GM12873 (cell line): ENCODE results near the gene SDK2.

Experiments used
- TF ChIP-seq, protein P1 (sequence below): IDR thresholded peaks from 2 replicates; pipeline ENCODE4 v1.5.1; 2012; ENCODE audit warnings: low read depth, mild to moderate bottlenecking, moderate library complexity, low read length, control low read depth; ENCODE audit not compliant: insufficient read depth; ENCODE audit errors: missing control alignments

The SDK2 gene

DNA sequence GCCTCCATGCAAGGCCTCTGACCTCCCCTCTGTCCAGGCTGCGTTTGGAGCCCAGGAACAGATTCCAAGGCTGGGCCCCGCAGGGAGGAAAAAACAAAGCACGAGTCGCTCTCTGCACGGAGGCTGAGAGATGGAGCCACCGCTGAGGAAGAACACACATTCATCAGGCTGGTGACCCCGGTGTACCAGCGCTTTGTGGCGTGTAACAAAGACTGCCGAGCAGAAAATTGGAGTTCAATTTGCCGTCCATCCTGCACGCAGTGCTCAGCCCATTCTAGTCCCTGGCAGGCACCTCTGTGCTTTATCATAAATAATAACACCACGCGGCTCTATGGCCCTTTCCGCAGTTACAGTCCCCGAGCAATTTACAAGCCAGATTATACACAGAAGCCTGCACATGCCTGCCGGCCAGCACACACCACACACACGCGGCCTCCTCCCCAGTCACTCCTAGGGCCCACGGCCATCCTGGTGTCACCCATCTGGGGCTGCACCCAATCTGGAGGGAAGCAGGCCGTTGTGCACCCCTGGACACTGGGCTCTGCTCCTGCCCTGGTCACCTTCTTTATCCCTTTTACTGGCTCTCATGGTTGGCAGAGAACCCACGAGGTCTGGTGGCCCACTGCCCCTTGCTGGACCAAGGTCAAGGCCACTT, 124.4 kb downstream of the SDK2 start:
- TF ChIP-seq, protein P1, sequence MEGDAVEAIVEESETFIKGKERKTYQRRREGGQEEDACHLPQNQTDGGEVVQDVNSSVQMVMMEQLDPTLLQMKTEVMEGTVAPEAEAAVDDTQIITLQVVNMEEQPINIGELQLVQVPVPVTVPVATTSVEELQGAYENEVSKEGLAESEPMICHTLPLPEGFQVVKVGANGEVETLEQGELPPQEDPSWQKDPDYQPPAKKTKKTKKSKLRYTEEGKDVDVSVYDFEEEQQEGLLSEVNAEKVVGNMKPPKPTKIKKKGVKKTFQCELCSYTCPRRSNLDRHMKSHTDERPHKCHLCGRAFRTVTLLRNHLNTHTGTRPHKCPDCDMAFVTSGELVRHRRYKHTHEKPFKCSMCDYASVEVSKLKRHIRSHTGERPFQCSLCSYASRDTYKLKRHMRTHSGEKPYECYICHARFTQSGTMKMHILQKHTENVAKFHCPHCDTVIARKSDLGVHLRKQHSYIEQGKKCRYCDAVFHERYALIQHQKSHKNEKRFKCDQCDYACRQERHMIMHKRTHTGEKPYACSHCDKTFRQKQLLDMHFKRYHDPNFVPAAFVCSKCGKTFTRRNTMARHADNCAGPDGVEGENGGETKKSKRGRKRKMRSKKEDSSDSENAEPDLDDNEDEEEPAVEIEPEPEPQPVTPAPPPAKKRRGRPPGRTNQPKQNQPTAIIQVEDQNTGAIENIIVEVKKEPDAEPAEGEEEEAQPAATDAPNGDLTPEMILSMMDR, result no peak

GRCh38 chr17:73519011-73519410, 125.2 kb downstream of the SDK2 start:
- TF ChIP-seq, protein P1, result no peak

- TF ChIP-seq, protein P1, result no peak
Measured at GRCh38 chr17:73516431-73516830, 127.8 kb downstream of the SDK2 start.

DNA sequence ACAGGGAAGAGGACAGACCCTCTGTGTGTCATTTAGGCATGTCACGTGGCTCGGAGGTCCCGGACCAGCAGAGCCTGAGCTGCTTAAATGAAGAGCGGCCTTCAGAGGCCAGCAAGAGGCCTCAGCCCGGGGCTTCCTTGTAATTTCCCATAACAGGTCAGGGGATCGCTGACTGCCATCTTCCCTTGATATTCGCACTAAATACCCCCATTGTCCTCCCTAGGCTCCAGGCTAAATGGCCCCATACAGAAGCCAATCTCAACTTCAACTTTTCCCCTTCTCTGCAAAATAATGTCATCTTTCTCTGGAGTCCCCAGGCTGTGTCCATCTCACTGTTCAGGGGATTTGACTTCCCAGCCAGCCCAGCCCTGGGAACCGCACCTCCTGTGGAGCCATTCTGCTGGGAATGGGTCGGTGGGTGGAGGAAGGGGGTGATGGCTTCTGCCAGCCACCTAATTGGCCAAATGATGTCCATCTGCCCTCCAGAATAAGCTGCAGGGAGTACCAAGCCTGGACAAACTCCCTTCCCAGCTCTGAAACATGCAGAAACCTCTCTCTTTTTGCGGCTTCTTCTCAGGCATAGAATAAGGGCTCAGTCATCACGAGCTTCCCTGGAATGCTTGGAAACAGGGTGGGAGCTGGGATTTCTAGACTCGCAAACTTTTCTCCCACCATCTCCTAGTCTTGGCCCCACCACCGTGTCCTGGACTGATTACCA, 129.9 kb downstream of the SDK2 start:
- TF ChIP-seq, protein P1, result no peak

DNA sequence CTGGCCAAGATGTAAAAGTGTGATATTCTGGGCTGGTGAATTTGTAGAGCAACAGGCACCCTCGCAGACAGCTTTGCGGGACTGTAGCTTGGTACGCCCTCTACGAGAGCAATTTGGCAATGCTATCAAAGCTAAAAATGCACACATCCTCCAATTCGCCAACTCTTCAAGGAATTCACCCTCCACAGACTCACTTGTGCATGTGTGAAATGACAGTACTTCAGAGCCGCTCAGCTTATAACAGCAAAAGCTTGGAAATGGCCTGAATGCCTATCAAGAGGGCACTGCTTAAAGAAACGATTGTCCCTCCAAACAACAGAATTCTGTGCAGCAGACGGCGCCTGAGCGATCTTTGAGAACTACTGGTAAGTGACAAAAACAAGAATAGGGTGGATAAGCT, 130.8 kb downstream of the SDK2 start:
- TF ChIP-seq, protein P1, result no peak

DNA sequence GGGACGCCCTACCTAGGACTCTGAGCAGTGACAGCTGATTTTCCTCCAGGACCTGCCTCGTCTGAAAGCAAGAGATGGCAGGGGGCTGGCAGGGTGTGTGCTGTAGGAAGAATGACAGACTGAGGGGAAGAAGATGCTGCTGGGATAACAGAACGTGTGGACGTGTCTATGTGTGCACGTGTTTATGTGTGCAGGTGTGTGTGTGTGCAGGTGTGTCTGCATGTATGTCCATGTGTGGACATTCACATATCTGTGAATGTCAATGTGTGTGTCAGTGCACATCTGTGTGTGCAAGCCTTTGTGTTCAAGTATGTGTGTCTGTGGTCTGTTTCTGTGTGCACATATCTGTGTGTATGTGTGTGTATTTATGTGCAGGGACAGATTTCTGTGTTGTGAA, 132.5 kb downstream of the SDK2 start:
- TF ChIP-seq, protein P1, result no peak

- TF ChIP-seq, protein P1, result no peak
Measured at GRCh38 chr17:73510981-73511718, 133.1 kb downstream of the SDK2 start.
